DLD1 (cell line): ENCODE data around the gene APBB1IP.
"Not testable (repeated sequence)": the region's sequence is repeated elsewhere in the genome, so short reads cannot be mapped to it uniquely, and the experiment has no call there.

Experiments used
- in situ Hi-C: cut with HindIII; loops from 2 replicates; pipeline ENCODE4 v1.10.0; 2017; ENCODE audit warnings: low sequenced_read_pairs

APBB1IP gene, protein sequence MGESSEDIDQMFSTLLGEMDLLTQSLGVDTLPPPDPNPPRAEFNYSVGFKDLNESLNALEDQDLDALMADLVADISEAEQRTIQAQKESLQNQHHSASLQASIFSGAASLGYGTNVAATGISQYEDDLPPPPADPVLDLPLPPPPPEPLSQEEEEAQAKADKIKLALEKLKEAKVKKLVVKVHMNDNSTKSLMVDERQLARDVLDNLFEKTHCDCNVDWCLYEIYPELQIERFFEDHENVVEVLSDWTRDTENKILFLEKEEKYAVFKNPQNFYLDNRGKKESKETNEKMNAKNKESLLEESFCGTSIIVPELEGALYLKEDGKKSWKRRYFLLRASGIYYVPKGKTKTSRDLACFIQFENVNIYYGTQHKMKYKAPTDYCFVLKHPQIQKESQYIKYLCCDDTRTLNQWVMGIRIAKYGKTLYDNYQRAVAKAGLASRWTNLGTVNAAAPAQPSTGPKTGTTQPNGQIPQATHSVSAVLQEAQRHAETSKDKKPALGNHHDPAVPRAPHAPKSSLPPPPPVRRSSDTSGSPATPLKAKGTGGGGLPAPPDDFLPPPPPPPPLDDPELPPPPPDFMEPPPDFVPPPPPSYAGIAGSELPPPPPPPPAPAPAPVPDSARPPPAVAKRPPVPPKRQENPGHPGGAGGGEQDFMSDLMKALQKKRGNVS

DNA sequence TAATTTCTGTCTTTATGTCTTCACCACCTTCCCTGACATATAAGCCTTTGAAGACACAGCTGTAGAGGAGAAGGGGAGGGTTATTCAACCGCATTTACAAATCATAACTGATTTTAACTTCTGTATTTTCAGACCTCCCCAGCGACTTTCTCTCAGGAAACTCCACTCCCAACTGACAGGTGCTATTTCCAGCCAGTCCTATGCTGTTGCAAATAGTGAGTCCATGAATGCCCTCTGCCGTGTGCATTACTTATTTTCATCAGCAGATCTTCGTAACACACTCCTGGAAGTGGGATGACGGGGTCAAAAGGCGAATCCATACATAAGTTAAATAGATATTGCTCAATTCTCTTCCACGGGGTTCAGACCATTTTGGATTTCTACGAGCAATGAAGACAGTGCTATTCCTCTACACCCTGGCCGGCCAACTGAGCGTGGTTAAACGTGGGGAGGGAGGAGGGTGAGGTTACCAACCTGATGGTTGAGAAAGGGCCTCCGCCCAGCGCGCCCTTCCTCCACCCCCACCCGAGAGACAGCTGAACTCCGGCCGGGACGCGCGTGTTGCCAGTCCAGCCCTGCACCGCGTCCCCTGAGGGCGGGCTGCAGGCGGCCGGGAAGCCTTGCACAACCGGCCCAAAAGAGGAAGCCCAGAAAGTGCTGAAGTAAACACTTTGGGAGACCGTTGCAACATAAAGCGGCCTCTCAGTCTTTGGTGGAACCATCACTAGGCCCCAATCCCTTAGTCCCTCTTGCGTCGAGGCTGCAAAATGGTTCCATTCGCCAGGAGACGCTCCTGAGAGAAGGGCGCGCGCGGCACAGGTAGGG, at the start of gene APBB1IP:
TSS of gene APBB1IP (plus strand) at position 705 of the 825 bp plus-strand sequence. CDS start 53,986 bp downstream, outside the sequence.
- in situ Hi-C loops = no loop called here

DNA sequence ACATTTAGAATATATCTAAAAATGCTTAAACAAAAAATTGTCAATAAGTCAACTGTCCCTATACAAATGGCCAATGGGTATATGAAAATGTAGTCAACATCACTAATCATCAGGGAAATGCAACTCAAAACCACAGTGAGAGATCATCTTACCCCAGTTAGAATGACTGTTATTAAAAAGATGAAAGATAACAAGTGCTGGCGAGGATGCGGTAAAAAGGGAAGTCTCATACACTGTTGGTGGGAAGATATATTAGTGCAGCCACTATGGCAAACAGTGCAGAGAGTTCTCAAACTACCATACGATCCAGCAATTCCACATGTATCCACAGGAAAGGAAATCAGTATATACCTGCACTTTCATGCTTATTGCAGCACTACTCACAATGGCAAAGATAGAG, 48.6 kb upstream of the APBB1IP start:
- in situ Hi-C loops = no loop called here

GRCh38 chr10:26391701-26392695, 46.1 kb upstream of the APBB1IP start:
- in situ Hi-C loops = no loop called here

DNA sequence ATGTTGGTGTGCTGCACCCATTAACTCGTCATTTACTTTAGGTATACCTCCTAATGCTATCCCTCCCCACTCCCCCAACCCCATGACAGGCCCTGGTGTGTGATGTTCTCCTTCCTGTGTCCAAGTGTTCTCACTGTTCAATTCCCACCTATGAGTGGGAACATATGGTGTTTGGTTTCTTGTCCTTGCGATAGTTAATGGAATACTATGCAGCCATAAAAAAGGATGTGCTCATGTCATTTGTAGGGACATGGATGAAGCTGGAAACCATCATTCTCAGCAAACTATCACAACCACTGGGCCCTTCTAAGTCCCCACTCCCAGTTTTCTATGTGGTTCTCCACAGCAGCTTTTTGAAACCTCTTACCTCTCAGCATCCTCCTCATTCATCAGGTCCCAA, 39.8 kb upstream of the APBB1IP start:
- in situ Hi-C loops = not testable (repeated sequence)

DNA sequence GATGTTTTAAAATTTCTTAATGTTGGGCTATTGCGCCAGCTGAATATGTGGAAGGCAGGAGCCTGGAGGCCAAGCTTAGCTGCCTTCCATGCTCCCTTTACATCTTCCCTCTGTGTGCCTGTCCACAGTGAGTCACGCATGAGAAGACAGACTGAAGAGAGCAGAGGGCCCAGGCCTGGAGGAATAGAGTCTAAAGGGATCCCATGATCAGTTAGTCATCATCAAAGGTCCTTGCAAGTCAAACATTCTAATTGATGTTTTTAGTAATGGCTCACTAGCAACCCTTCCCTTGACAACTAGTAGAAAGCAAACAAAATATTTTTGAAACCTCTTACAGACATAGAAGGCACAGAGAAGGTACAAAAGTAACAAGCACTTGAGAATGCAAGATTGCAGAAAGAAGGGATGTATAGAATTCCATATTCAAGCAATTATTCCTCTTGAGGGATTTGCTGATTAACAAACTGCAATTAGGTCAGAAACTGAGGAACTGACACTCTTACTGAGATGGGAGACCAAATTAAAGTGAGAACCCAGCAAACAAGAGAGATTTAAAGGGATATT, 30.7 kb upstream of the APBB1IP start:
- in situ Hi-C loops = no loop called here

GRCh38 chr10:26408858-26409494, 29.2 kb upstream of the APBB1IP start:
- in situ Hi-C loops = no loop called here

DNA sequence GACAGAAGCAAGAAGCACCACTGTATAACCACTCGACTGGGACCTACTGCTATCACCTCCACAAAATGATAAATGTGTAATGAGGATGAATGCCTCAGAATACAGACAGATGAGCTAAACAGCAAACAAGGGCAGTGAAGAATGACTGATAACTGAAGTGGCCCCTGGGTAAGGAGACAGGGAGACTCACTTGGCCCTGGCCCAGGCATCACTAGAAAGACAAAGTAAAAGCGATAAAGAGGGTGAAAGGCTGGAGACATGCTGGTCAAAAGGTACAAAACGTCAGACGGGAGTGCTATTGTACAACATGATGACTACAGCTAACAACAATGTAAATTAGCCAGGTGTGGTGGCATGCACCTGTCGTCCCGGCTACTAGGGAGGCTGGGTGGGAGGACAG, 27.8 kb upstream of the APBB1IP start:
- in situ Hi-C loops = no loop called here

DNA sequence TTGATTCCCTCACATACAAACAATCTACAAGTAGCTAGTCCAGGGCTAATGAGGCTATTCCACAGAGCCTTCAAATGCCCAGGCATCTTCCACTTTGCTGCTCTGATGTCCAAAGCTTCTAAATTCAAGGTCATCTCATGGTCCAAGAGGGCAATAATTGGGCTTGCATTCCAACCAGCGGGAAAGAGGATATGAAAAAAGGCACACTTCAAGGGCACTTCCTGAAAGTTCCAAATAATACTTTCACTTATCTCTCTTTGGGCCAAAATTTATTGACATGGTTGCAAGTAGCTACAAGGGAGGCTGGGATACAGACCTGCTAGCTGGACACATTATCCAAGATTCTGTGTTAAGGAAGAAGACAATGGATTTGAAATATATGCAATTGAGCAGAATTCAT, 25.2 kb upstream of the APBB1IP start:
- in situ Hi-C loops = no loop called here

DNA sequence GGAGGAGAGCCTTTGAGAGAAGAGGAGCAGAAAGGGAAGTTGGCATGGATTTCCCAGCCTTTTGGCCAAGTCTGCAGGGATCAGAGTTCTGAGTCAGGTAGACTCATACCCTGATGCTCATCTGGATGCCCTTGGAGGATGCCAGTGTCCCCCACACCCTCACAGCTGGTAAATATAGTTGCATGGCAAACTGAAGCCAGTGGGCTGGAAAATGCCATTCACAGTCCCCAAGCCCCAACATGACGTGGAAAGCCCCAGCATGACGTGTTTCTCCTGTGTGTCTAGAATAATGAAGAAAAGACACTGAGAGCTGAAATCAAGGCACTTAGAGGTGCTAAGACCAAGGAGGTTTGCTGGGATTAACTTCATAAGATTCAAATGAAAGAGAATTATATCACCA, 24.8 kb upstream of the APBB1IP start:
- in situ Hi-C loops = no loop called here

DNA sequence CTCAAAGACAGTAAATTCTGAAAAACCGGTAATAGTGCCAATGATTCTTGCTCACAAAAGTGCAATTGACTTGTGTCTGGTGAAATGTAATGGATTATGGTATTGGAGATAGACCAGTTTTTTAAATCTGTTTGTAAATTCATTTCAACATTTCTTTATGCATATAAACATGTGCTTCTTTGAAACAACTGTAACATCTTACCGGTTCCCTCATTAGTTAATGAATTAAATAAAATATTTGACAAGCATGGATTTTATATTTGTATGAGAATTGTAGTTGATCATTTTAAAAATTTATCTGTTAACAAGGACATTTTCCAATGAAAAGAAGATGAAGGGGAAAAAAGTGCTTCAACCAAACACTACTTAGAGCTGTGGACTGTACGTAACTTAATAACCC, 21.0 kb upstream of the APBB1IP start:
- in situ Hi-C loops = no loop called here

GRCh38 chr10:26422977-26423376, 15.2 kb upstream of the APBB1IP start:
- in situ Hi-C loops = no loop called here

DNA sequence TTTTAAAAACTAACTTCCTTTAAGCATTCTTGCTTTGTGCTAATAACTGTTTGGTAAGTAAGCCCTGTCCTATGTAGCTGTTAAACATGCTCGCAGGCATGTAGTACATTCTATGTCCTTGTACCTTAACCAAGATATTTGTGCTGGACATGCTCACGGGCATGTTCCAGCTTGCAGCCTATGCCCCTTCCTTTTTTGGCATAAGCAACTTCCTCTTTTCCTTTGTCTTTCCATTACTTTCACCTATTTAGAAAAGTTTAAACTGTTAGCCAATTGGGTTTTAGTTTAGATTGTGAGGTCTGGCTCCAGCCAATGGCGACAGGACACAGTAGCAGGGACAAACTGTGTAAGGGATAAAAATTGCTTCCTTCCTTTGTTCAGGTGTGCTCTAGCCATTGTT, 14.4 kb upstream of the APBB1IP start:
- in situ Hi-C loops = no loop called here

DNA sequence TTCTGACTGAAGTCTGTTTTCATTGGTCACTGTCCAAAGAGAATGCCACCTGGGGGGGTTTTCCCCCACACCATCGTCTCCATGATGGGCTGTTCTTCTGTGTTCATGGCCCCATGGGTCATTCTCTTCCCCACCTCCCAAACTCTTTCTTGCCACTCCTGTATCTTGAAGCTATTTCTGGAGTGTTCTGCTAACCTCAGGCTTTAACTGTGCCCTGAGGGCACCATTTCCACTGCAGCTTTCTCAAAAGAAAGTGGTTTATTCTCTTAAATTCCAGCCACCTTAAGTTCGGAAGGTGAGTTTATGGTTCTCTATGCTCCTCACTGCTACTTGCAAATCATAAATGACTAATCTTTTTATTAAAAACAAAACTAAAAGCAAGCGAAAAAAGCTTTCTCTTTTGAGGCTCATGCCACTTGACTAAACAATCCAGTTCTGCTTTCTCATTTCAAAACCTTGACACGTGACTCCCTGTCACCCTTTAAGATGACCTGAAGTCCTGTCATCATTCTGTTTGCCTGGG, 7.4 kb upstream of the APBB1IP start:
- in situ Hi-C loops = no loop called here

DNA sequence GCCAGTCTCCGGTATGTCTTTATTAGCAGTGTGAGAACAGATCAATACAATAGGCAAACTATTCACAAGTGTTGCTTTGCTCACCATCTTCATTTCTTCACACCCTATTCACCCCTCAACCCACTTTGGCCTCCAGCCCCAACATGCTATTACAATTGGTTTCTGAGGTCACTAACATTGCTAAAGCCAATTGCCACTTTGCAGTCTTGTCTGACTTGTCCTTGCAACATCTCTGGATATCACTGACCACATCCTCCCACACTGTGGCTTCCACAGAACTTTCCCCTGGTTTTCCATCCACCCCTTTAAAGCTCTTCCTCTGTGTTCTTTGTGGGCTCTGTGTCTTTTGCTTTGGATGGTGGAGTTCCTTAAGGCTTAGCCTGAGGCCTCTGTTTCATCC, 5.2 kb upstream of the APBB1IP start:
- in situ Hi-C loops = no loop called here

GRCh38 chr10:26435852-26436251, 2.3 kb upstream of the APBB1IP start:
- in situ Hi-C loops = no loop called here

GRCh38 chr10:26436848-26437247, 1.3 kb upstream of the APBB1IP start:
- in situ Hi-C loops = no loop called here

DNA sequence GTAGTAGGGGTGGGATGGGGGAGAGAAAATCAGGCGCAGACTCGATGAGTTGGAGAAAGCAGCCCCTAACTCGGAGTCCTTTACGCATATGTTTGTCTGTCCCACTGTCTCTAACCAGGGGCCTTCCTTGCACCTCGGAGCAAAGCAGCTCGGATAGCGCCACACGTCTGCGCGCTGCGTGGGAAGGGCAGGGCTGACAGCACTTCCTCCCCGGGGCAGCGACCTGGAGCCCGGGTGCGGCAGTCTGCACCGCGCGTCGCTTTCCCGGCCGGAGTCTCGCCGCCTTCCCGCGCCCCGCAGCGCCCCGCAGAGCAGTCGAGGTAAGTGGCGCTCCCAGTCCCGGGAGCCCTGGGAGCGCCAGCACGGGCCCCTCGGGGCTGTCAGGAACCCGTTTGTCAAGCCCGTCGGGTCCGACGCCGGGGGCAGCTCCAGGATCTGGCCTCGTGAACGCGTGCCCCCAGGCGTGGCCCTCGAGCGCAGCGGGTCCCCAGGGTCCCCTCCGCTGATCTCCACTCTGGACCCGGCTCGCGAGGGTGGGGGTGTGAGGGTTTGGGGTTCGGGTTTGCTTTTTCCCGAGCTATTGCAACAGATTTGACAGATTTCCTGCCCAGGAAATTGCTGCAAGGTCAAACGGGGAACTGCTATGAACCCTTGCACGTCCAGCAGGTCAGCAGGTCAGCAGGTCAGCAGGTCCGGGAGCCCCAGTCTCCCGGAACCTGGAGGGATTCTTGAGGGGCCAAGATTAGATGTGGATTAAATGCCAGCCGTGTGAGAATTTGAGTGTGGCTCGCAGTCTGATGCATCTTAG, 597 bp downstream of the APBB1IP start:
- in situ Hi-C loops = no loop called here

DNA sequence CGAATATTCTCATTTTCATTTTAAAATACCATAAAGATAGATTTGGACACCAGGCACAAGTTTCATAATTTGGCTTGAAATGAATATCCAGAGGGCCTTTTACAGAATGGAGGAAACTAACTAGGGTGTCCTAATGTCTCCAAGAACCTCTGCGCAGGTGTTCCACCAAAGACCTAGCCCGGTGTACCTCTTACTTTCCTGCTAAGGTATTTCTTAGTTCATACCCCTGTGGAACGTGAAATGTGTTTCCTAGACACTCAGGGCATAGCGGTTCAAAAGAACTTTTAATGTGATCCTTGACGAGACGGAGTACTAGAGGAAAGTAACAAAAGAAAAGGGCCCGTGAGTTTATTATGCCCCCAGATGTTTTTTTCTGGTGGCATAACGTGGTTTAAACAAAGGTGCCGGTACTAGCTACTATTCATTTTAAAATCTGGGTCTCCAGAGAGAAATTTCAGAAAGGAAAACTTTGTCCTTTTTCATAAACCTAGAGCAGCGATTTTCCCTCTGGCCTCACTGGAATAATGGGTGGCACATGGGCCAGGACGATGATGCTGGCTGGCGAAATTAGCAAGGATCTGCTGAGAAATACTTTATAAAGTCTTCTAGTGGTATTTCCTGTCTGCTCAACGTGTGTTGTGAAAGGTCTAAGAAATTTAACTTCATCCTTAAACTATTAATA, 1.4 kb downstream of the APBB1IP start:
- in situ Hi-C loops = no loop called here
